HG02759 (cell line): ENCODE results near the gene MAPK8IP3.

ENCODE experiments used
- ATAC-seq: cut with Tn5 transposase; IDR thresholded peaks from one replicate; pipeline ENCODE4 v1.9.1; 2021; ENCODE audit warnings: mild to moderate bottlenecking, moderate library complexity; ENCODE audit not compliant: unreplicated experiment

MAPK8IP3 gene

GRCh38 chr16:1771864-1772361, 65.9 kb downstream of the MAPK8IP3 start:
- no peak for ATAC-seq

GRCh38 chr16:1772362-1772907, 66.4 kb downstream of the MAPK8IP3 start, which contains the start of gene EME2:
EME2 (plus strand) TSS chr16:1772810; CDS start chr16:1773228, 418 bp downstream.
- peak; percentile 10 for ATAC-seq

GRCh38 chr16:1772908-1773702, 67.1 kb downstream of the MAPK8IP3 start, which contains the start of gene MRPS34:
MRPS34 (minus strand) TSS chr16:1773134; CDS start chr16:1773119, 15 bp downstream.
- ATAC-seq, result peak; percentile 62

- ATAC-seq, result no peak
These were observed 67.9 kb downstream of the MAPK8IP3 start for GRCh38 chr16:1773703-1774447.

GRCh38 chr16:1774448-1774780, 68.4 kb downstream of the MAPK8IP3 start:
- ATAC-seq, result no peak

GRCh38 chr16:1775006-1775845, 69.2 kb downstream of the MAPK8IP3 start:
- no peak for ATAC-seq

GRCh38 chr16:1775846-1776671, 70.1 kb downstream of the MAPK8IP3 start:
- ATAC-seq, result no peak

GRCh38 chr16:1776672-1776955, 70.6 kb downstream of the MAPK8IP3 start:
- no peak for ATAC-seq

- ATAC-seq, result no peak
These were observed 71.0 kb downstream of the MAPK8IP3 start for GRCh38 chr16:1776991-1777374.

- no peak for ATAC-seq
These were observed 71.6 kb downstream of the MAPK8IP3 start for GRCh38 chr16:1777375-1778199.

- ATAC-seq, result no peak
These were observed 72.5 kb downstream of the MAPK8IP3 start for GRCh38 chr16:1778200-1779179.

- ATAC-seq, result no peak
These were observed 73.3 kb downstream of the MAPK8IP3 start for GRCh38 chr16:1779234-1779701.

GRCh38 chr16:1779741-1780676, 74.0 kb downstream of the MAPK8IP3 start:
- no peak for ATAC-seq

- no peak for ATAC-seq
These were observed 74.7 kb downstream of the MAPK8IP3 start for GRCh38 chr16:1780677-1781072.

- no peak for ATAC-seq
These were observed 75.3 kb downstream of the MAPK8IP3 start for GRCh38 chr16:1781254-1781653.

GRCh38 chr16:1781758-1782407, 75.9 kb downstream of the MAPK8IP3 start:
- ATAC-seq, result peak; percentile 1
